Upper lobe of left lung (tissue), 6 donors: ENCODE data around the gene LRP11. TPM values are rescaled to one million over a fixed set of nuclear protein-coding genes. Genes with fewer than 3 reads are reported as not detected.

Experiments
- ATAC-seq, 2 donors: fragments of 200-7000 bp; cut with Tn5 transposase; one replicate each; pipeline ENCODE4 v1.9.1; 2022; ENCODE audit warnings: mild to moderate bottlenecking in 2 of 2, moderate library complexity in 2 of 2; ENCODE audit not compliant: low FRiP score in 2 of 2
- DNase-seq, 2 donors: peaks; one replicate each; pipeline ENCODE4 v3.0.0-alpha.2; 2019 to 2020
- H3K27ac ChIP-seq, 4 donors: fragments of 200-600 bp; sonication (generic); one replicate each; pipeline ENCODE4 v1.5.1; 2016 to 2019
- H3K27me3 ChIP-seq, 4 donors: fragments of 200-600 bp; sonication (generic); one replicate each; pipeline ENCODE4 v1.5.1; 2017 to 2019
- H3K36me3 ChIP-seq, 4 donors: fragments of 200-600 bp; sonication (generic); one replicate each; pipeline ENCODE4 v1.5.1; 2016 to 2019
- H3K4me1 ChIP-seq, 4 donors: fragments of 200-600 bp; sonication (generic); one replicate each; pipeline ENCODE4 v1.5.1; 2018 to 2019
- H3K4me3 ChIP-seq, 4 donors: fragments of 200-600 bp; sonication (generic); one replicate each; pipeline ENCODE4 v1.5.1; 2017 to 2019; ENCODE audit warnings: mild to moderate bottlenecking in 2 of 4, moderate library complexity in 1 of 4
- H3K9me3 ChIP-seq, 4 donors: fragments of 200-600 bp; sonication (generic); one replicate each; pipeline ENCODE4 v1.5.1; 2018 to 2019
- CTCF ChIP-seq, 6 experiments: fragments of 450-650 bp in 4 of 6; fragments of 200-600 bp in 2 of 6; sonication (generic) in 2 of 6; IDR thresholded peaks; one replicate each; pipeline ENCODE4 v1.5.1; 2016 to 2019; ENCODE audit warnings: antibody characterized with exemption in 6 of 6
- EP300 ChIP-seq, 4 donors: sonication (generic); formaldehyde crosslinking; IDR thresholded peaks; one replicate each; pipeline ENCODE4 v1.5.1; 2017; ENCODE audit warnings: antibody characterized with exemption in 4 of 4, control low read depth in 2 of 4
- POLR2A ChIP-seq, 4 donors: fragments of 450-650 bp; IDR thresholded peaks; one replicate each; pipeline ENCODE4 v1.5.1; 2016 to 2017; ENCODE audit warnings: antibody characterized with exemption in 4 of 4, mild to moderate bottlenecking in 2 of 4
- POLR2AphosphoS5 ChIP-seq, 2 donors: sonication (generic); formaldehyde crosslinking; IDR thresholded peaks; one replicate each; pipeline ENCODE4 v1.5.1; 2017; ENCODE audit warnings: antibody characterized with exemption in 2 of 2
- WGBS, 2 donors: methylation state at CpG; one replicate each; pipeline ENCODE4 v1.1.5; 2017 to 2018; 5-methylcytosine and 5-hydroxymethylcytosine counted together
- total RNA-seq, 6 donors: library from RNA; depleted of rRNA in 4 of 6; stranded (reverse); fragments of >200 nt in 4 of 6; gene quantifications; one replicate each; pipeline versions ENCODE4 v1.1.0 to v1.2.1, GENCODE V29; 2016 to 2021
- donor health status: DM: no; HTN: no; CAD: no; lungs with moderate emphysema.
- donor health status: DM: no; HTN: yes; CAD: no; lungs with severe emphysema.

LRP11 gene
- total RNA-seq, 6 donors from 2014 or later, result 30.2 to 104 (median 39.9) TPM

GRCh38 chr6:149888659-149889058 lies 24.5 kb upstream of the LRP11 start:
- ATAC-seq (peak in 1 of 2 donors; percentile 10), DNase-seq (no peak)
- 43 to 54% methylated on average over 1 of the region's 1 CpG for WGBS, 2 donors
- Histone ChIP-seq H3K4me1 (peaks cover 0 to 6% (median 2%) of the 10 kb centered on the region in 4 donors), H3K9me3 (no peaks in the 10 kb centered on the region), H3K4me3 (no peak overlapping the region), H3K27me3 (no peaks in the 10 kb centered on the region), H3K36me3 (no peaks in the 10 kb centered on the region), H3K27ac (no peak overlapping the region)
- TF ChIP-seq POLR2A (IDR thresholded peaks at IDR 0.05) (no peak), EP300 (IDR thresholded peaks at IDR 0.05) (no peak), POLR2AphosphoS5 (IDR thresholded peaks at IDR 0.05) (no peak), CTCF (IDR thresholded peaks at IDR 0.05) (no peak)

- no peak overlapping the region for H3K27ac ChIP-seq
- ATAC-seq (no peak), DNase-seq (no peak)
- H3K4me1 ChIP-seq, result peaks cover 0 to 6% (median 2%) of the 10 kb centered on the region in 4 donors
- TF ChIP-seq EP300 (IDR thresholded peaks at IDR 0.05) (no peak), POLR2A (IDR thresholded peaks at IDR 0.05) (no peak), CTCF (IDR thresholded peaks at IDR 0.05) (no peak), POLR2AphosphoS5 (IDR thresholded peaks at IDR 0.05) (no peak)
- no peaks in the 10 kb centered on the region for H3K27me3 ChIP-seq
- H3K36me3 ChIP-seq, result no peaks in the 10 kb centered on the region
- no peak overlapping the region for H3K4me3 ChIP-seq
- 63 to 67% methylated on average over 8 of the region's 9 CpGs for WGBS, 2 donors
- no peaks in the 10 kb centered on the region for H3K9me3 ChIP-seq
These were observed 23.9 kb upstream of the LRP11 start for GRCh38 chr6:149888093-149888492.

- DNase-seq (no peak), ATAC-seq (no peak)
- Histone ChIP-seq H3K27me3 (no peaks in the 10 kb centered on the region), H3K9me3 (no peaks in the 10 kb centered on the region), H3K27ac (no peak overlapping the region), H3K36me3 (no peaks in the 10 kb centered on the region), H3K4me3 (no peak overlapping the region), H3K4me1 (peaks cover 0 to 6% (median 2%) of the 10 kb centered on the region in 4 donors)
- TF ChIP-seq POLR2A (IDR thresholded peaks at IDR 0.05), result no peak
- WGBS, 2 donors, result 80 to 83% methylated on average over 3 of the region's 3 CpGs
These were observed 23.2 kb upstream of the LRP11 start for GRCh38 chr6:149887343-149887742.

GRCh38 chr6:149885888-149886287 lies 21.7 kb upstream of the LRP11 start:
- Histone ChIP-seq H3K4me3 (no peak overlapping the region), H3K36me3 (no peaks in the 10 kb centered on the region), H3K4me1 (peaks cover 0 to 6% (median 2%) of the 10 kb centered on the region in 4 donors), H3K27me3 (no peaks in the 10 kb centered on the region), H3K27ac (no peak overlapping the region), H3K9me3 (no peaks in the 10 kb centered on the region)
- TF ChIP-seq EP300 (IDR thresholded peaks at IDR 0.05) (no peak), CTCF (IDR thresholded peaks at IDR 0.05) (no peak), POLR2A (IDR thresholded peaks at IDR 0.05) (no peak), POLR2AphosphoS5 (IDR thresholded peaks at IDR 0.05) (no peak)
- no peak for ATAC-seq
- DNase-seq, result no peak
- WGBS, 2 donors, result 82 to 92% methylated on average over 3 of the region's 3 CpGs

GRCh38 chr6:149884617-149885016 lies 20.5 kb upstream of the LRP11 start:
- Histone ChIP-seq H3K9me3 (no peaks in the 10 kb centered on the region), H3K4me1 (no peaks in the 10 kb centered on the region), H3K27me3 (no peaks in the 10 kb centered on the region), H3K27ac (no peak overlapping the region), H3K4me3 (no peak overlapping the region), H3K36me3 (no peaks in the 10 kb centered on the region)
- DNase-seq (peak in 1 of 2 donors; percentile 24), ATAC-seq (no peak)
- TF ChIP-seq CTCF (IDR thresholded peaks at IDR 0.05) (no peak), EP300 (IDR thresholded peaks at IDR 0.05) (no peak), POLR2AphosphoS5 (IDR thresholded peaks at IDR 0.05) (no peak), POLR2A (IDR thresholded peaks at IDR 0.05) (no peak)
- 74 to 87% methylated on average over 5 to 7 of the region's 7 CpGs for WGBS, 2 donors
